Activated CD8-positive, alpha-beta memory T cell treated with anti-CD3 and anti-CD28 coated beads for 24 hours (primary cell): Measurements from ENCODE around the gene PNMA1.
"Not testable (repeated sequence)": the region's sequence is repeated elsewhere in the genome, so short reads cannot be mapped to it uniquely, and the experiment has no call there.

Experiments used
- DNase-seq: peaks from one replicate; pipeline ENCODE4 v3.0.0-alpha.2; 2020

Gene PNMA1

GRCh38 chr14:73713206-73713802, 880 bp downstream of the PNMA1 start:
- no peak for DNase-seq

- DNase-seq = peak; percentile 73
Observed at GRCh38 chr14:73712540-73713180, 1.5 kb downstream of the PNMA1 start.

- DNase-seq = no peak
Observed at GRCh38 chr14:73712071-73712506, 2.1 kb downstream of the PNMA1 start.

- no peak for DNase-seq
Observed at GRCh38 chr14:73710737-73711136, 3.4 kb downstream of the PNMA1 start.

- DNase-seq = no peak
Observed at GRCh38 chr14:73709904-73710469, 4.2 kb downstream of the PNMA1 start.

GRCh38 chr14:73708076-73708475, 6.1 kb downstream of the PNMA1 start:
- DNase-seq = not testable (repeated sequence)

GRCh38 chr14:73700325-73700724, 13.9 kb downstream of the PNMA1 start:
- DNase-seq = no peak

- no peak for DNase-seq
Observed at GRCh38 chr14:73696466-73697400, 17.5 kb downstream of the PNMA1 start.

GRCh38 chr14:73695997-73696396, 18.2 kb downstream of the PNMA1 start:
- no peak for DNase-seq

- DNase-seq = no peak
Observed at GRCh38 chr14:73695082-73695481, 19.1 kb downstream of the PNMA1 start.

- DNase-seq = no peak
Observed at GRCh38 chr14:73694083-73694482, 20.1 kb downstream of the PNMA1 start.

- no peak for DNase-seq
Observed at GRCh38 chr14:73686901-73687300, 27.3 kb downstream of the PNMA1 start.

- no peak for DNase-seq
Observed at GRCh38 chr14:73685328-73685727, 28.9 kb downstream of the PNMA1 start.

GRCh38 chr14:73684627-73685026, 29.6 kb downstream of the PNMA1 start:
- DNase-seq = no peak

GRCh38 chr14:73680821-73681220, 33.4 kb downstream of the PNMA1 start:
- DNase-seq = no peak

- DNase-seq = no peak
Observed at GRCh38 chr14:73678698-73679097, 35.5 kb downstream of the PNMA1 start.

- DNase-seq = no peak
Observed at GRCh38 chr14:73674986-73675385, 39.2 kb downstream of the PNMA1 start.

GRCh38 chr14:73667854-73668253, 46.3 kb downstream of the PNMA1 start:
- DNase-seq = no peak

- DNase-seq = no peak
Observed at GRCh38 chr14:73666583-73666982, 47.6 kb downstream of the PNMA1 start.

- DNase-seq = no peak
Observed at GRCh38 chr14:73665130-73665529, 49.1 kb downstream of the PNMA1 start.

- no peak for DNase-seq
Observed at GRCh38 chr14:73663548-73664212, 50.5 kb downstream of the PNMA1 start.

- no peak for DNase-seq
Observed at GRCh38 chr14:73662487-73662943, 51.7 kb downstream of the PNMA1 start.

- no peak for DNase-seq
Observed at GRCh38 chr14:73661872-73662271, 52.3 kb downstream of the PNMA1 start.
